ENCODE data around the gene CCDC80.

Gene CCDC80

GRCh38 chr3:112606098-112606497, 34.8 kb downstream of the CCDC80 start:
- no peak for TF ChIP-seq CTCF (IDR thresholded peaks at IDR 0.05; ENCODE audit: control extremely low read depth, extremely low read depth, low read depth, missing control alignments)

GRCh38 chr3:112605285-112605684, 35.7 kb downstream of the CCDC80 start:
- no peak for DNase-seq (ENCODE audit: extremely low spot score)
- ChIA-PET POLR2A (no interaction called here), CTCF (interaction anchor here (0.8 to 2.5 kb wide), 6 partner anchors 9 to 37 kb away, joined by 3 to 10 read pairs (median 4); no protein-coding TSS in a partner anchor)
- no peak for TF ChIP-seq CTCF (IDR thresholded peaks at IDR 0.05; ENCODE audit: control extremely low read depth, extremely low read depth, low read depth, missing control alignments)

More at GRCh38 chr3:112606098-112606497, 34.8 kb downstream of the CCDC80 start:
- CTCF ChIA-PET: interaction anchor here (0.8 to 2.6 kb wide), 8 partner anchors 10 to 36 kb away, joined by 3 to 10 read pairs (median 4); no protein-coding TSS in a partner anchor
- POLR2A ChIA-PET: no interaction called here
- no peak for DNase-seq (ENCODE audit: extremely low spot score)

DNA sequence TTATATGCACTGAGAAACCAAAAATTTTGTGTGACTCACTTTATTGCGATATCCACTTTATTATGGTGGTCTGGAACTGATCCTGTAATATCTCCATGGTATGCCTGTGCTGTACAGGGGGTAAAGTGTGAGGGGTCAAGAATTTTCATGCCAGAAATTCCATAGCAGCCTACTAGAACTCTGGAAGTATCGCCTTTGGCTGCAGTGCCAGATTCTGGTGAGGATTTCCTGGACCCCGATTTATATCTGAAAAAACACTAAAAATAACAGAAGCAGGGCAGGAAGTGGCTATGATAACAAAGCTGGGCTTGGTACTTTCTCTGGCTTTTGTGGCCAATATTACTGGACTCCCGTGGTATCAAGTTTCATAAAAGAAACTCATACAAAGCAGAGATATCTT, 36.4 kb downstream of the CCDC80 start:
- DNase-seq (ENCODE audit: extremely low spot score): no peak
- no peak for TF ChIP-seq CTCF (IDR thresholded peaks at IDR 0.05; ENCODE audit: control extremely low read depth, extremely low read depth, low read depth, missing control alignments)
- ChIA-PET POLR2A (no interaction called here), CTCF (interaction anchor here (1.0 to 2.5 kb wide), 4 partner anchors 9 to 38 kb away, joined by 4 to 10 read pairs (median 5); no protein-coding TSS in a partner anchor)

DNA sequence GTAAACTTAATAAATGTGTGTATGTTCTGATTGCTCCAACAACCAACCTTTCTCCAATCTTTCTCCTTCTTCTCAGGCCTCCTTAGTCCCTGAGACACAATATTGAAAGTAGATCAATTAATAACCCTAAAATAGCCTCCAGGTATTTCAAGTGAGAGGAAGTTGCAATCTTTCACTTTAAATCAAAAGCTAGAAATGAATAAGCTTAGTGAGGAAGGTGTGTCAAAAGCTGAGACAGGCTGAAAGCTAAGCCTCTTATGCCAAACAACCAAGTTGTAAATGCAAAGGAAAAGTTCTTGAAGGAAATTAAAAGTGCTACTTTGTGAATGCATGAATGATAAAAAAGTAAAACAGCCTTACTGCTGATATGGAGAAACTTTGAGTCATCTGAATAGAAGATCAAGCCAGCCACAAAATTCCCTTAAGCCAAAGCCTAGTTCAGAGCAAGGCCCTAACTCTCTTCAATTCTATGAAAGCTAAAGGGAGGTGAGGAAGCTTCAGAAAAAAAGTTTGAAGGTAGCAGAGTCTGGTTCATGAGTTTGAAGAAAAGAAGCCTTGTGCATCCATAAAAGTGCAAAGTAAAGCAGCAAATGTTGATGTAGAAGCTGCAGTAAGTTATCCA, 38.6 kb downstream of the CCDC80 start:
- TF ChIP-seq CTCF (IDR thresholded peaks at IDR 0.05; ENCODE audit: control extremely low read depth, extremely low read depth, low read depth, missing control alignments): no peak
- ChIA-PET POLR2A (no interaction called here), CTCF (interaction anchor here (0.9 to 3.6 kb wide), 5 partner anchors 10 to 40 kb away, joined by 3 to 10 read pairs (median 4); no protein-coding TSS in a partner anchor)
- DNase-seq (ENCODE audit: extremely low spot score): no peak

DNA sequence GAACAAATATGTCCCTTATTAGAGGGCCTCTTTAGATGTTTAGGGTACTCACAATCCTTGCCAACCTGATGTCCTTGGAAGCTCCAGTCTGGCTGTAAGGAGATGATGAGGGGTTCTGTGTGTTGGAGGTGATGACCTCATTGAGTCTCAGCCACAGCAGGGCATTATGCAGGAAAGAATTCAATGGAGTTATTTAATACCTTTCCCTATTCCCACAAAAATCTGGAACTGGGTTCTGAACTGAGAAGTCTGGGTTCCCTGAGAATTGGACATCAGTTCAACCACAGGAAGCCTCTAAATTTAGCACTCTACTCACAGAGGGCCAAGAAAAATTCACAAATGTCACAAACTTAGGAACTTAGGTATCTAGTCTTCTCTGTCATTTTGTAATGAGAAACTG, 42.2 kb downstream of the CCDC80 start:
- CTCF ChIA-PET: interaction anchor here (0.9 to 1.0 kb wide), 2 partner anchors 12 to 16 kb away, joined by 3 to 4 read pairs; no protein-coding TSS in a partner anchor

DNA sequence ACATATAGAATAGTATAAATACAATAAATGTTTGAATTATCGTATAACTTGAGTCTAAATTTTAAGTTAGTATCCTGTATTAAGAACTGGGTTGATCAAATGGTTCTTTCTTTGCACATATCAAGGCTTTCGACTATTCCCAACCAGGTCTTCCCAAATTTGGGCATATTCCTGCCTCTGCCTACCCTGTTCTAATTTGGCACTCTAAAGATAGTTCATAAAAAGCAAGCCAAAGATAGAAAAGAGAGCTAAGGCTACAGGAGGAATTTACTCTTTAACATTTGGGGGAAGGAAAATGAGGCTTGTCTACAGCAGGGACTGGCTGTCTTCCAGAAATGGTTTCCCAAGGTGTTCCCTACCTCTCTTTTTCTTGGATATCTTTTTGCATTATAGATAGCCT, 43.0 kb downstream of the CCDC80 start:
- no peak for TF ChIP-seq CTCF (IDR thresholded peaks at IDR 0.05; ENCODE audit: control extremely low read depth, extremely low read depth, low read depth, missing control alignments)
- ChIA-PET POLR2A (no interaction called here), CTCF (interaction anchor here (0.9 to 1.0 kb wide), 2 partner anchors 11 to 15 kb away, joined by 3 to 4 read pairs; no protein-coding TSS in a partner anchor)
- DNase-seq (ENCODE audit: extremely low spot score): no peak

More for the DNA sequence above, 42.2 kb downstream of the CCDC80 start:
- no peak for TF ChIP-seq CTCF (IDR thresholded peaks at IDR 0.05; ENCODE audit: control extremely low read depth, extremely low read depth, low read depth, missing control alignments)
- no peak for DNase-seq (ENCODE audit: extremely low spot score)
- POLR2A ChIA-PET: no interaction called here

Measured in GM10248 (cell line).